GM19035 (cell line): ENCODE results near the gene SDCBP2.

Source experiments
- ATAC-seq: cut with Tn5 transposase; IDR thresholded peaks from one replicate; pipeline ENCODE4 v1.9.1; 2021; ENCODE audit not compliant: unreplicated experiment

Gene SDCBP2

GRCh38 chr20:1298166-1298565, 30.8 kb downstream of the SDCBP2 start:
- ATAC-seq = no peak

DNA sequence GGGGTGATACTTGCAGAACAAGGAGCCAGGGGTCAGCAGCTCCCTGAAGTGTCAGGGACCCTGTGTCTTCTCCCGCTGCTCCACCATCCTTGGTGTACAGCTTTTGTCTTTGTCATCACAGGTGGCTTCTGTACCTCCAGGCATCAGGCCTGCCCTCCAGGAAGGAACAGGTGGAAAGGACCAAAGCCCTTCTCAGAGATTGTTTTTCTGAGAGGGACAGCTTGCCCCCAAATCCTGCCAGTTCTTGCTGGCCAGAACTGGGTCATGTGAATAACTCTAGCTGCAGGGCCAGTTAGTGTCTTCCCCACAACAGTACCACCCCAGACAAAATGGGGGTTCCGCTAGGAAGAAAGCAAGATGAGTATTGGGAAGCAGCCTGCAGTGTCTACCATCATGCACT, 31.5 kb downstream of the SDCBP2 start:
- no peak for ATAC-seq

GRCh38 chr20:1296922-1297321, 32.0 kb downstream of the SDCBP2 start:
- no peak for ATAC-seq

- no peak for ATAC-seq
Measured at GRCh38 chr20:1296117-1296610, 32.8 kb downstream of the SDCBP2 start.

GRCh38 chr20:1295276-1295930, 33.5 kb downstream of the SDCBP2 start:
- ATAC-seq = no peak

- no peak for ATAC-seq
Measured at GRCh38 chr20:1294497-1294896, 34.4 kb downstream of the SDCBP2 start.

DNA sequence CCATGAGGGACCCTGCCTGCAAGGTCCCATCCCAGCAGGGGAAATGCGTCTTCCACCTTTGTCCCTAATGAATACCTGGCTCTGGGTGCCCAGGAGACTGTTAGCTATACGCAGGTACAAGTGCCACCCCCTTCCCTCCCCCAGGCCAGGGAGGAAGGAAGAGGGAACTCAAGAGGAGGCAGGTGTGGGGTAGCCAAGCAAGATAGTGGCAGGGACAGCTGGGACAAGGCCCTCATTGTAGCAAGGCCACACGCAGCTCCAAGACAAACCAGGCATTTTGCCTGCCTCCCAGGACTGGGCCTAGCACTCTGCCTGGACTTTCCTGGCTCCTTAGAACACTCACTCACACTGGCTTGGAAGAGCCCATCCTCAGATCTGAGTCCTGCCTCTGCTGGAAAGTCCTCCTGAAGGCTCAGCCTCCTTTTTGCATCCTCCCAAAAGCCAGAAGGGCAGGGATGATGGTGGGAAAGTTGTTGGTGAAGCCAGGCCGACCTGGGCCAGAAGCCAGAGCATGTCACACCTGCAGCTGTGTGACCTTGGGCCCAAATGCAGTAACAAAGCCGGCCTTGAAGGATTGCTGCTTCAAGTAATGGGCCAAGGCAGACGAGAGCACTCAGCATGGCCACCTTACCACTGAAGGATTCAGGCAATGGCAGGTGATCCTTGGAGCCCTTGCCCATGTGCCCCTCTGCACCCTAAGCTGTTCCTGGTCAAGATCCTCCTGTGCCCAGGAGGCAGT, 35.1 kb downstream of the SDCBP2 start:
- no peak for ATAC-seq

GRCh38 chr20:1292620-1293019, 36.3 kb downstream of the SDCBP2 start:
- no peak for ATAC-seq

DNA sequence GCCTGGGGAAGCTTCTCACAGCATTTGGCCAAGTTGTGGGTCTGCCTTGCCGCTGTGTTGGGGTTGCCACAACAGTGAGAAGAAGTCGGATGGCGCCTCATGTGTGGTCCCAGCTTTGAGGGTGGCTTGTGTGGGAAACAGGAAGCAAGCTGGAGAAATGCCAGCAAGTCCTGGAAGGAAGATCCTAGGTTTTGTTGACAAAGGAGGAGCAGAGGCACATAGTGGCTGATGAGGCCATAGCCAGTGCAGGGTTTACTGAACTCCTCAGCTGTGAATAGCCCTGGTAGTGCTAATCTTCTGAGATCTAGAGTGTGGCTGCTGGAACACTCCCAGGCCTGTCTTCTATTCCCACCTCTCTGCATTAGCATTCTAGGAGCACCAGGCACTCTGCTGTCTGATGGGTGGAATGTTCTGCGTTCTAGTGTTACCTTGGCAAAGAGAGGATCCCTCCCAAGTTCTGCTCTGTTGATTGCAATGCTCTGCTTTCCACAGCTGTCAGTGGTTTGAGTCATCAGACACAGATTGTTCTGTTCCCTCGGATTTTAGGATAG, 37.7 kb downstream of the SDCBP2 start:
- no peak for ATAC-seq

GRCh38 chr20:1287787-1288569, 41.0 kb downstream of the SDCBP2 start:
- no peak for ATAC-seq

DNA sequence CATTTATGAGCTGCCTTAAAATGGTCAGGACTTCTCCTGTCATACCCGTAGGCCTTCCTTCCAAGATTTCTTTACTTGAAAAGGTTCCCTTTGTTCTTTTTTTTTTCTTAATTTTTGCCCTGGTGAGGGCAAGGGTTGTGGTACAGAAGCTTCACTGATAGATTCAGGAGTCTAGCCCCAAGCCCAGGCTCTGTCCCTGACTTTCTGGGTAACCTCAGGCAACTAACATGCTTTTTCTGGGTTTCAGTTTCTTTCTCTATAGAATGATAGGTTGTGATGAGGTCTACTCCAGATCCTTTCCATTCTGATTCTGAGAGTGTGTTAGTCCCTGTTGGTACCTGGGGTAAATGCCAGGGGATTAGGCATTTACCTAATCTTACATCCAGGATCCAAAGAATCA, 41.6 kb downstream of the SDCBP2 start:
- ATAC-seq = no peak

- ATAC-seq = no peak
Measured at GRCh38 chr20:1286267-1287024, 42.5 kb downstream of the SDCBP2 start.

DNA sequence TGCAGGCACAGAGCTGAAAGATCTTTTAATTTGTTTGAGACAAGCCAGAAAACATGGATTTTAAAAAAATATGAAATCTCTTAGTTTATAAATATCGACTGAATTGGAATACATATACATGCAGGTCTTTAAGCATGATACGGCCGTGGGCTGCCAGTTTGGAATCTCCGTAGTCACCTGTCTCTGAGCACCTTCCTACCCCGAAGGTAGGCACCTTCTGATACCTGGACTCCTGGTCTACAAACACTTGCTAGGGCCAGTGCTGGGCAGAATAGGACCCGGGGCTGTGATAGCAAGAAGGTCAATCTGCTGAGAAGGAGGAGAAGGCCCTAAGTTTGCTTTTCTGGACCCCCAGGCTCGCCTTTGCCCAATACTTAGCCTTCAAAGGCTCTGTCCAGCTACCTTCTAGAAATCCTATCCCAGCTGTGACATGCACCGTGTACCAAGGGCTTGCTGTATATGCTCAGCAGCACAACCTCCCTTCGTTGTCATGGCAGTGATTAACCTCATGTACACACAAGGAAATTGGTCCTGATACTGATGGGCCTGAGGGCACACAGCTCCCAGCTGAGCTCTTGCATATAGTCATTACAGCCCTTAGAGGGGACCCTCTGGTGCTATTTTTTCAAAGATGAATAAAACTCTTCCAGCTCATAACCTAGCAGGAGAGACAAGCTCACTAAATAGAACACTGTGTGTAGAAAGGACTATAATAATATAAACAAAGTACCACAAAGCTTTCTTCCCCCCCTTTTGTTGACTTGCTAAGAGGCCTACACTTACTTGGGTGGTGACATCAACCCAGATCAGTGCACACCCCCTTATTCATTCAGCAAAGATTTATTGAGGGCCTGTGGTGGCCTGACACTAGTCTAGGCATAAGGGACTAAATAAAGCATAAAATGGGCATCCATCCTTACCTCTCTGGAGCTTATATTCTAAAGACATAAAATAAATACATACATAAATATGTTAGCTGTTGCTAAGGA, 45.1 kb downstream of the SDCBP2 start:
- ATAC-seq = no peak

GRCh38 chr20:1282966-1283365, 46.0 kb downstream of the SDCBP2 start:
- no peak for ATAC-seq

DNA sequence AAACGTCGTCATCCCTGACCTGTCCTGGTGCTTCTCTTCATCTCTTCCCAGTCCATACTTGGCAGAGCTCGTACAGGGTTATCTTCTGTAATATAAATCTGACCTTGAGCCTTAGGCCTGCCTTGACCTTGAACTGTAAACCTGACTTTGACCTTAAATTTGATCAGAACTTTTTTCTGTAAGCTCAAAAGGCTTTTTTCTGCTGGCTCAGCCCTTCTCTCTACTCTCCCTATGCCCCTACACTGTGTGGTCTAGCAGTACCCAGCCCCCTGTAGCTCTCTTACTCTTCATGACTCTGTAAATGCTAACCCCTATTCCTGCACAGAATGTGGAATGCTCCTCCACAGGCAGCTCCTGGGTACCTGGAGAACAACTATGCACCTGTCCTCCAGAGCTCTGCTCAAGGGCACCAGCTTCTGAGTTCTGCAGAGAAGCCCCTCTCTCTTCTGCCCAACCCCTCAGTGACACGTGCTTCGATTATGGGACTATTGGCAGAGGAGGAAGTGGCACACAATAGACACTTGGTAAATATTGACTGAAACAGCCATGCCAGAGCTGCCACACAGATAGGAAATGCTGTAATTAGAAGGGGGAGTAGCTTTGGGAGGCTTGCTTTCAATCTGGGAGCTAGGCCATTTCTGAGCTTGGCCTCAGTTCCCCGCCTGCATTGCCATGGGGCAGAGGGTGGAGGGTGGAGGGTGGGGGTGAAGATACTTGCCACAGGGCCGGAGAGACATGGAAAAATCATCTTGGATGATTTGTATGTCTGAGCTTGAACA, 47.5 kb downstream of the SDCBP2 start:
- no peak for ATAC-seq

- no peak for ATAC-seq
Measured at GRCh38 chr20:1280195-1281102, 48.5 kb downstream of the SDCBP2 start.

- ATAC-seq = no peak
Measured at GRCh38 chr20:1278993-1279392, 49.9 kb downstream of the SDCBP2 start.
